NOMO-1 treated with DMSO at 0.1 percent for 48 hours (cell line): ENCODE results near the gene COTL1.

Experiments used
- DNase-seq: peaks from one replicate; lab custom pipeline; 2025; ENCODE audit not compliant: unreplicated experiment; lab: John Stamatoyannopoulos, UW

The COTL1 gene

DNA sequence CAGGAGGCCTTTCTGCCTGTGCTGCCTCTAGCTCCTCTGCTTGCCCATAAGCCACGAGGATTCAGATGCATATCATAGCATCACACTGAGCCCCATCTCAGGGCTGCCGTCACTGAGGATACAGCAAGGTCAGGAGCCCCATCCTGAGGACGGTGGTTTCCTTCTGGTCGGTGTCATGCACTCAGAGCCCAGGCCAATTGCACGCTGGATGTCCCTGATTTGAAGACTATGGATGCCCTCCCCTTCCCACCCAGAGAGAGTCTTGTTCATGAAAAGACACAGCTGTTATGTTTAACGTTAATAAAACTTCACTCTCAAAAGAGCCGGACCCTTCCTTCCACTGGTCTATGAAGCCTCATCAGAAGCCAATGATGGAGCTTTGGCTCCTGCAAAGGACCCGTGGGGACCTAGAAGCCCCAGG lies 19.9 kb downstream of the COTL1 start:
- no peak for DNase-seq

DNA sequence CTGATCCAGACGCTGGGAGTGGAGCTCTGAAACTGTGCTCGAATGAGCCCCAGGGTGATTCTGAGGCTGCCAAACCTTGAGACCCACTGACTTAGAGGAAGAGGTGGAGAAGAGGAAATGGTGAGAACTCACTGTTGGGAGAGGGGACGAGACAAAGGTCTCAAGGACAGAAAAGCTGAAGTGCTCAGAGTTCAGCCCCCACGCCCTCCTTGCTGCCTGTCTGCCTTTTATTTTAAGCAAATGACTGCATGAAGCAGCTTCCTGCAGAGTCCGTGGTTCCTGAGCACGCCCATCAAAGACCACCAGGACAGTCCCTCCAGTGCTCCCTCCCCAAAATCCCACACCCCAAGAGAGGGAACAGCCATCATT lies 20.4 kb downstream of the COTL1 start:
- peak; percentile 66 for DNase-seq

DNA sequence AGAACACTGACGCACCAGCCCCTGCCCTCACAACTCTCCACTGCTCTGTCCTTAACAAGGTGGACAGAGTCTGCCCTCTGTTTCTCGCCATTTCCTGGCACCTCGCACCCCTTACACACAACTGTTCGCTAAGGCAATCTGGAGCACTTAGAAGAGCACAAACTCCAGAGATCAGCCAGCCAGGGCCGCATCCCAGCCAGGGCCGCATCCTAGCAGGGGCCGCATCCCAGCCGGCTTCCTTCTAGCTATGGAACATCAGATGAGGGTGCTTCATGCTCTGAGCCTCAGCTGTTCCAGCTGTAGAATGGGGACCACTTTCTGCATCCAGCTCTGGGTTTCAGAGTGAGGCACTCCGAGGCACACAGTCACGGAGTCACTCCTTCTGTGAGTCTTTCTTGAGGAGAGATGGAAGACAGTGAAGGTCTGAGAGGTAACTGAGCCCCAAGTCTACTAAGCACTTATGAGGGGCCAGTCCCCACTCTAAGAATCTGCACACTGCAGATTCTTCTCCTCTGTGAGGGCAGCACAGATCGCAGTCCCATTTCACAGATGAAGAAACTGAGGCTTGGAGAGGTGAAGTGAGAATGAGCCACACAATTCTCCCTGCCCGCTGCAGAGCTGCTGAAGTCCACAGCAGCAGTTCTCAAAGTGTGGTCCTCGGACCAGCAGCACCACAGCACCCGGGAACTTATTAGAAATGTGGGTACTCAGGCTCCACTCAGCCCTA lies 20.9 kb downstream of the COTL1 start:
- no peak for DNase-seq

DNA sequence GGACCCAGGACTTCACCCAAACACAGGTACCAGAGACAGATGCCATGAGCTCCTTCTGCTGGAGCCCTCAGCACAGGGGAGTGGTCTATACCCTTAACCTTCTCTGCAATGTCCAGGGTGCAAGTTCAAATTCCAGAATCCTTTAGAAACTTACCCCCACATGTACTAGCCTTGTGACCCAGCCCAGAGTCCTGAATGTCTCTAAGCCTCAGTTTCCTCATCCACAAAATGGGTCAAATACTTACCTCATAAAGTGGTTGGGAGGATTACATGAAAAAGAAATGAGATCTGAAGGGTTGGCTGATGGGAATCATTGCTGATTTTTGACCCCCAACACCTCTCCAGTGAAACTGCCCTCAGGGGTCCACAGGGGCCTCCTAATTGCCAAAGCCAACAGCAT lies 21.7 kb downstream of the COTL1 start:
- no peak for DNase-seq

DNA sequence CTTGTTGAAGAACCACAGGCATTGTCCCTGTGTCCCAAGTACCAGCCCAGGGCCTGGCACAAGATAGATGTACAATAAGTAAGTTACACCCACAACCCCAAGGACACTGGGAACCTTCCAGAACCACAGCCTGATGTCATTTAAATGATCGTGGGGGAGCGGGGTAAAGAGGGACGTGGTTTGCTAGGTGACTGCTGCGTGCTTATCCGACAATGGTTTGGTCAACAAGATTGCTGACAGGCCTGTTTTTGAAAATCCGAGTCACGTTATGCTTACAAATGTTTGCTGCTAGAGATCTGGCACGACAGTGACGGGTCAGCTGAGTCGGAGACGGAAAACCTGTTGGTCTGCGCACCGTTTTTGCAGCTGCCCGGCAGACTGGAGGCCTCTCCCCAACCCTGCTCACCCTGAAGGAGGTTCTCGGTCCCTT lies 22.8 kb downstream of the COTL1 start:
- DNase-seq, result no peak

DNA sequence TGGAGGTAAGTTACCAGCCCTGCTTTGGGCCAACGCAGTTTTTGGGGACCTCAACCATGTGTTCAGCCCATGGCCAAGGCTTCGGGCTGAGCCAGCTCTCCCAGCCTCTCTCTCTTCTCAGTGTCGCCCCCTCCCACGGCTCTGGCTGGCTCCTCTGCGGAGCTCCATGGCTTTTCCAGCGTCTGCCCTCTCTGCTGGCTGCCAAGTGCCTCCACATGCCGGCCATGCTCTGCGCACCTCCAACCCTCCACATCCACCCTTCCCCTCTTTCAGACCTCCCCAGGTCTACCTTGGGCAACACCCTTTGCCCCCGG lies 23.2 kb downstream of the COTL1 start:
- DNase-seq, result no peak

DNA sequence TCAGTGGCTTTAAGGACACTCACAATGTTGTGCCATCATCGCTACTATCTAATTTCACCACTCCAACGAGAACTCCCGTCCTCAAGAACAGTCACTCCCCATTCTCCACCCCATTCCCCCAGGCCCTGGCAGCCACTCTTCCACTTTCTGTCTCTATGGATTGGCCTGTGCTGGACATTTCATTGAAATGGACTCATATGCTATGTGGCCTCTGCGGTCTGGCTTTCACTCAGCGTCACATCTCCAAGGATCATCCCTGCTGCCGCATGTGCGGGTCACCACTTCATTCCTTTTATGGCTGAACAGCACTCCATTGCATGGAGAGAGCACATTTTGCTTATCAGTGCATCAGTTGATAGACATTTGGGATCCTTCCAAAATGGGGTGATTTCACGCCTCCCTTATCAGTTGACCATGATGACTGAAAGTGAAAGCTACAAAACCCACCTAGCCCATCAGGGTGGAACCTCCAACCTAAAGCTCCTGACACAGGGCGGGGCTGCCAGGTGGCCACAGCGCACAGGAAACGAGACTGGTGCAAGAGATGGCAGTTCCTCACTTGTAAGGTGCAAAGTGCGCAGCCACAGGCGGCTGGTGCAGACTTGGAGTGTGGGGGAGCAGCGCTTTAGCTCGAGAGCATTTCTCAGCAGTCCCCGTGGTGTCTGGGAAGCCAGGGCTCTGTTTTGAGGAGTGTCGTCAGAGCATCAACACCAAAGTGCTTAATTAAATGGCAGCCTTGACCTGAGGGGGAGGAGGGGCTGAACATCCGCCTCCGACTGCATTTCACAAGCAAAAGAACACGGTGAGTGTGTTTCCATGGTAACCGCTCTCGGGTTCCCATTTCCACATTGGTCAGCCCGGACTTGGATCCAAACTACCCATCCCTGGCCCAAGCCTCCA lies 23.8 kb downstream of the COTL1 start:
- peak; percentile 89 for DNase-seq

DNA sequence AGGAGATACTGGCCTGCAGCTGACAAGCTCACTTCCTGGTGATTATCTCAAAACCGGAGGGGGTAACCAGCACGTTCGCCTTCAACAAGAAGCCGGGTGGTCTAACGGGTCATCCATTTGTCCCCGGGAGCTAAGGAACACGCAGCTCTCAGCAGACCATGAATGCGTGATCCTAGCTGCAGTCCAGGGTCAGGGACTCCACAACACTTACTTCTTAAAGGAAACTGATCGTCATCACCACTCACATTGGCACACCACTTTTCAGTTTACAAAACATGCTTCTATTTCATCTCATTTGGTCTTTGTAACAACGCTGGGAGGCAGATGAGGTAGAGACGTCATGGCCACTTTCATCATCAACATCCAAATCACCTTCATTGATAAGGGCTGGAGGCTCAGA lies 25.2 kb downstream of the COTL1 start:
- no peak for DNase-seq

DNA sequence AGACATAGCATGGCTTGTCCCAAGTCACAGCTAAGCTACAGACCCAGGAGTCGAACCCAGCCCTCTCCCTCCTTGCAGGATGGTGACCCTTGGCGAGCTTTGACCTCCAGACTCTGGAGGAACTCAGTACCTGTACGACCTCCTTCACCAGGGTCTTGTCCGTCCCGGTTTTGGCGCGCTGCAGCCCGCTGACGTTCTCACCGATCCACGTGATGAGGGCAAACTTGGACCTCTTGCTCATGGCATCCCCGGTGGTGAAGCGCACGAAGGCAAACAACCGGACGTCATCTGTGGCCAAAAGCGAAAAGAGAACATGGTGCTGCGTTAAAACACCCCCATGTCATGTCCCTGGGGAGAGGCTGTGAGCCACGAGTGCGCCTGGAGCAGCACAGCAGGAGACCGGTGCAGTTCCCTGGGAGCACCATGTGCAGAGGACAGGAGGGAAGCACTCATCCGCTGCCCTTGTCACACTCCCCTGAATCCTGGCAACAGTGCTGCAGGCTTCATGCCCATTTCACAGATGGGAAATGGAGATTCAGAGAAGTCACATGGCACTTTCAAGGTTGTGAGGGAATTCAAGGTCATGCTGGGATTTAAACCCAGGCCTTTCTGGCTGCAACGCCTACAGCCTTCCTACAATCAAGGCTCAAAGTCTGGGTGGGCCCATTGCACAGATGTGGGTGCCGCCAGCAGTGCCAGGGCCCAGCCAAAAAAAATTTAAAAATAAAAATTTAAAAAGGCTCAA lies 27.7 kb downstream of the COTL1 start:
- no peak for DNase-seq

GRCh38 chr16:84588991-84589390 lies 28.9 kb downstream of the COTL1 start:
- no peak for DNase-seq

GRCh38 chr16:84585886-84586285 lies 32.0 kb downstream of the COTL1 start:
- peak; percentile 48 for DNase-seq

GRCh38 chr16:84585467-84585866 lies 32.4 kb downstream of the COTL1 start:
- DNase-seq, result no peak

DNA sequence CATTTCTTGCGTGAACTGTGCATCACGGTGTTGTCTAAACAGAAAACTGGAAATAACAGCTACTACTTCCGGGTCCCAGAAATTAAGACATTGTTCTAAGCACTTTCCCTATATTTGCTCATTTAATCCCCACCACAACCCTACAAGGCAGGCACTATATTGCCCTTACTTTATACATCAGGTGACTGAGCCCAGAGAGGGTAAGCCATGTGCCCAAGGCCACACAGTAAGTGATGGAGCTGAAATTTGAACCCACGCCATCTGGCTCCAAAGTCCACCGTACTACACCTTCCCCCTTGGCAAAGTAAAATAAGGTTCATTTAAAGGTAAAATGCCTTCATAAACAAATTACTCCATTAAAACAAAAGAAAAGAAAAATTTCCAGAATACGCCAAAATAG lies 33.2 kb downstream of the COTL1 start:
- no peak for DNase-seq

- no peak for DNase-seq
Observed at GRCh38 chr16:84583995-84584394, 33.9 kb downstream of the COTL1 start.

GRCh38 chr16:84582958-84583516 lies 34.8 kb downstream of the COTL1 start:
- no peak for DNase-seq

- no peak for DNase-seq
Observed at GRCh38 chr16:84581158-84581557, 36.7 kb downstream of the COTL1 start.

DNA sequence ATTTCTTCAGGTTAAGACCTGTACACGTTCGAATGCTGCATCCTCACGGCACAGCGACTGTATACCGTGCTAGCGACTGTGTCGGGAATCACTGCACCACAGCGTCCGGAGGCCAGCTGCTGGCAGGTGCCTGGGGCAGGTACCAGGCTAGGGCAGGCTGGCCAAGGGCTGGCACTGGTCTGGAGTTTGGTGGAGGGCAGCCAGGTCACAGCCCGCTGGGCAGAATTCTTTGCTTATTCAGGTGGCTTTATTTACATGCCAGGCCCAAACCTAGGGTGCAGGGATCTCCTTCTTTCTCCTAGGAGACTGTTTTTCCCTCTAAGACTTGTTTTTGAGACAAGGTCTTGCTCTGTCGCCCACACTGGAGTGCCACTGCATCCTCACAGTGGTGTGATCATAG lies 37.9 kb downstream of the COTL1 start:
- no peak for DNase-seq

DNA sequence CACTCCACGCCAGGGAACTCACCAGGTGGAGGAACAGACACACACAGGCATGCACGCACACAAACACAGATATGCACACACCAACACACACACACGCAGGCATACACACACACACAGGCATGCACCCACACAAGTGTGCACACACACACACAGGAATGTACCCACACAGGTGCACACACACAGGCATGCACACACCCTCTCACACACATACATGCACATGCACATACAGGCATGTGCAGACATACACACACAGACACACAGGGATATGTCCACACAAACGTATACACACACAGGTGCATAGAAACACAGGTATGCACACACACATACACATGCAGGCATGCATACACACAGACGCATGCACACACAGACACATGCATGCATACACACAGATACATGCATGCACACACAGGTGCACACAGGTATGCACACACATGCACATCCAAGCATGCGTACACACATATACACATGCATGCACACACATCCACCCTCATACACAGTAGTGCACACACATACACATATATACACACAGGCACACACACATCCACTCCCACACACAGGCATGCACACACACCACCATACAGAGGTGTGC lies 39.2 kb downstream of the COTL1 start:
- DNase-seq, result no peak

DNA sequence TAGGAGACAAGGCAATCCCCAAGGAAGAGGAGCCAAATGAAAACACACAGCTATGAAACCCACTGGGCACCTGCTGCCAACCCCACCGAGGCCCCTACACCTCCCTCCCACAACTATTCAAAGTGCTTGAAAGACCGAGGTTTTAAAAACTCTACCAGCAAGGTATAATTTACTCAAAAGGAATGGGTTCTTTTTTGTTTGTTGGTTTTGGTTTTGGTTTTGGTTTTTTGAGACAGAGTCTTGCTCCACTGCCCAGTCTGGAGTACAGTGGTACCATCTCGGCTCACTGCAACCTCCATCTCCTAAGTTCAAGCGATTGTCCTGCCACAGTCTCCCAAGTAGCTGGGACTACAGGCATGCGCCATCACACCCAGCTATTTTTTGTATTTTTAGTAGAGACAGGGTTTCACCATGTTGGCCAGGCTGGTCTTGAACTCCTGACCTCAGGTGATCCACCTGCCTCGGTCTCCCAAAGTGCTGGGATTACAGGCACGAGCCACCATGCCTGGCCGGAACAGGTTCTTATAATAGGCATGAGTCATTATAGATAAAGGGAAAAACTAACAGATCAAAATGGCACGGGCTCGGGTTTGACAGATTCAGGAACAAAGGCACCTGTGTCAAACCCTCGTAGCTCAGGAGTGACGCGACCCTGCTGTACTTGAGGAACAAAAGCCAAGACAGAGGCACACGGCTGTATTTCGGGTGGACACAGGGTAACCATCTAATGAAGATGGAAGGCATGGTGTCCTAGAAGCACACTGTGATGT lies 40.7 kb downstream of the COTL1 start:
- DNase-seq, result no peak

DNA sequence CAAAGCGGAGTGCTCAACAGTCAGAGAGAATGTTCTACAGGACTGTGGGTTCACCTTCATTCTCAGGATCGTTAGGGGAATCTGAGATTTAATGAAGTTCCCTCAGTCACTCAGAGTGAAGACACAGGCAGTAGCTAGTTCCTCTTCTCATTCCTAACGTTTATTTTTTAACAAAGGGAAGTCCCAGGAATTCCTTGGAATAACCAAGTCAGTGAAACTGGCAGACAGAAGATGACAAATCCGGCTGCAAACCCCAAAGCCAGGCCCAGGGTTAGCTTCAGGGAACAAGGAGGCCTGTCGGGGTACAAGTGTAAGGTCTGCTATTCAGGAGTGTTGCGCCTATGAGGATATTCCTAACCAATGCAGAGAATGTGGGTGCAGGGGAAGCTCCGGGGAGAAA lies 42.0 kb downstream of the COTL1 start:
- no peak for DNase-seq
